GM23248 (cell line): Measurements from ENCODE around the gene SFTPD.

ENCODE experiments used
- EZH2 ChIP-seq: fragments of 200-600 bp; sonication (generic); IDR thresholded peaks from 2 replicates; pipeline ENCODE4 v1.6.1; 2018; ENCODE audit warnings: antibody characterized with exemption, mild to moderate bottlenecking; ENCODE audit not compliant: insufficient read depth, poor library complexity, severe bottlenecking
- EZH2phosphoT487 ChIP-seq: fragments of 200-600 bp; sonication (generic); IDR thresholded peaks from 2 replicates; pipeline ENCODE4 v1.6.1; 2018; ENCODE audit warnings: antibody characterized with exemption, moderate library complexity, mild to moderate bottlenecking, low read depth; ENCODE audit not compliant: insufficient read depth

DNA sequence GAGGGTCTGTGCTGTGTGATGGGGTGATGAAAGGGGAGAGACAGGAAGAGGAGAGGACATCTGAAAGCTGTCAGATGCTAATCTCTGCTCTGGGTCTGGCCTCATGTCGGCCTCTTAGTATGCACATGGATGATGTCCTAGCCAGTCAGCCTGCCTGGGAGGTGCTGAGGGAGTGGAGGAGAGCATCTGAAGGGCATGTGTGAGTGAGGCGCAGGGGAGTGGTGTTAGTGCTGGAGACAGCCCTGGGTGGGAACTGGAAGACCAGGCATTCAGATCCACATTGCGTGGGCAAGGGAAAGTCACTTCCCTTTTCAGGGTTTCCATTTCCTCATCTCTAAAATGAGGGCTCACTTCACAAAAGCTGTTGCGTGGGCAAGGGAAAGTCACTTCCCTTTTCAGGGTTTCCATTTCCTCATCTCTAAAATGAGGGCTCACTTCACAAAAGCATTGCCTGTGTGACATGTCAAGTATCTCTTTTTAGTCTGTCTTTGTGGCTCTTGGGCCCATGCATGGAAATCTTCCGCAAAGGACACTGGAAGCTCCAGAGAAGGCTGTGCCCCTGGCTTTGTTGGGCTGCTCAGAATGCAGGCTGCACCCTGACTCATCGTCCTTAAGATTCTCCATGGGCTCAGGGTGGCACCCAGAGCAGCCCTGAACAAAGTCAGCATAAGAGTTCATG is 10.0 kb downstream of the SFTPD start:
- TF ChIP-seq EZH2 = no peak
- no peak for TF ChIP-seq EZH2phosphoT487
